Activated CD8-positive, alpha-beta memory T cell treated with anti-CD3 and anti-CD28 coated beads, Interleukin-2, amount 50 U/mL, for 48 hours (primary cell): ENCODE data around the gene XKR7.
"Not testable (repeated sequence)": the region's sequence is repeated elsewhere in the genome, so short reads cannot be mapped to it uniquely, and the experiment has no call there.

Experiments used
- DNase-seq: peaks from one replicate; pipeline ENCODE4 v3.0.0-alpha.2; 2020

The XKR7 gene

GRCh38 chr20:31967830-31968249, at the start of gene XKR7:
TSS of gene XKR7 (plus strand) at chr20:31968151. CDS start at chr20:31968176, 25 bp downstream.
- no peak for DNase-seq

GRCh38 chr20:31918466-31919105, 49.4 kb upstream of the XKR7 start:
- no peak for DNase-seq

GRCh38 chr20:31919410-31920155, 48.4 kb upstream of the XKR7 start:
- no peak for DNase-seq

GRCh38 chr20:31920275-31920855, 47.6 kb upstream of the XKR7 start:
- DNase-seq, result no peak

GRCh38 chr20:31921480-31921879, 46.5 kb upstream of the XKR7 start:
- DNase-seq, result not testable (repeated sequence)

- no peak for DNase-seq
These were observed 45.8 kb upstream of the XKR7 start for GRCh38 chr20:31922181-31922580.

GRCh38 chr20:31922588-31922987, 45.4 kb upstream of the XKR7 start:
- DNase-seq, result no peak

- no peak for DNase-seq
These were observed 44.3 kb upstream of the XKR7 start for GRCh38 chr20:31923388-31924331.

- no peak for DNase-seq
These were observed 43.4 kb upstream of the XKR7 start for GRCh38 chr20:31924561-31924960.

- DNase-seq, result no peak
These were observed 42.3 kb upstream of the XKR7 start for GRCh38 chr20:31925631-31926030.

GRCh38 chr20:31926493-31926892, 41.5 kb upstream of the XKR7 start:
- DNase-seq, result no peak

- no peak for DNase-seq
These were observed 40.3 kb upstream of the XKR7 start for GRCh38 chr20:31927627-31928159.

GRCh38 chr20:31929631-31930030, 38.3 kb upstream of the XKR7 start:
- not testable (repeated sequence) for DNase-seq

GRCh38 chr20:31930779-31931178, 37.2 kb upstream of the XKR7 start:
- DNase-seq, result no peak

GRCh38 chr20:31933698-31934097, 34.3 kb upstream of the XKR7 start:
- no peak for DNase-seq

- no peak for DNase-seq
These were observed 33.5 kb upstream of the XKR7 start for GRCh38 chr20:31934491-31934890.

- no peak for DNase-seq
These were observed 32.8 kb upstream of the XKR7 start for GRCh38 chr20:31934968-31935764.

GRCh38 chr20:31936420-31936819, 31.5 kb upstream of the XKR7 start:
- no peak for DNase-seq

- no peak for DNase-seq
These were observed 30.1 kb upstream of the XKR7 start for GRCh38 chr20:31937820-31938219.

- no peak for DNase-seq
These were observed 28.3 kb upstream of the XKR7 start for GRCh38 chr20:31939661-31940060.

- DNase-seq, result no peak
These were observed 24.9 kb upstream of the XKR7 start for GRCh38 chr20:31943052-31943471.

- DNase-seq, result no peak
These were observed 22.6 kb upstream of the XKR7 start for GRCh38 chr20:31945319-31945718.
